SK-N-SH (cell line): Measurements from ENCODE around the gene PARD3. TPM values are rescaled to one million over a fixed set of nuclear protein-coding genes. Genes with fewer than 3 reads are reported as not detected.

Source experiments
- CTCF ChIA-PET: fragments of 300-600, 350-600 bp; formaldehyde crosslinking; extraction: SDS; loops from one replicate; lab custom pipeline; 2021; lab: Yijun Ruan, JAX
- POLR2A ChIA-PET: fragments of 350-600 bp; sonication (Branson Sonifier 250); formaldehyde crosslinking; extraction: SDS; loops from one replicate; lab custom pipeline; 2020; ENCODE audit warnings: antibody characterized with exemption, inconsistent platforms; lab: Yijun Ruan, JAX
- DNase-seq: peaks from one replicate; pipeline ENCODE4 v3.0.0; 2012
- H2AFZ ChIP-seq: fragments of 200-600 bp; sonication (generic); 2 replicates; pipeline ENCODE4 v1.8.1; 2016; ENCODE audit warnings: antibody characterized with exemption, mild to moderate bottlenecking, low read depth
- H3F3A ChIP-seq: fragments of 200-600 bp; sonication (generic); replicated peaks from 2 replicates; pipeline ENCODE3; 2016; ENCODE audit warnings: antibody characterized with exemption, mild to moderate bottlenecking; ENCODE audit not compliant: insufficient read depth
- H3K27ac ChIP-seq, 2 experiments: fragments of 200-500 bp in 1 of 2; fragments of 200-600 bp in 1 of 2; sonication (Bioruptor generic) in 1 of 2; sonication (generic), shearing (Covaris generic) in 1 of 2; 2 replicates each; pipeline versions ENCODE4 v1.5.1 to v1.6.1; 2014 to 2016; ENCODE audit warnings: low read depth in 2 of 2, inconsistent platforms in 1 of 2, low read length in 1 of 2, mild to moderate bottlenecking in 1 of 2, mixed read lengths in 1 of 2
- H3K27me3 ChIP-seq: fragments of 200-600 bp; sonication (generic), shearing (Covaris generic); 2 replicates; pipeline ENCODE4 v1.6.1; 2016; ENCODE audit warnings: mixed run types; ENCODE audit not compliant: insufficient read depth
- H3K36me3 ChIP-seq, 2 experiments: fragments of 200-500 bp in 1 of 2; fragments of 200-600 bp in 1 of 2; sonication (Bioruptor generic) in 1 of 2; sonication (generic) in 1 of 2; replicated peaks in 1 of 2; 2 replicates each; pipeline versions ENCODE3 to v1.5.1; 2014 to 2016; ENCODE audit warnings: low read length in 1 of 2, mild to moderate bottlenecking in 1 of 2; ENCODE audit not compliant: insufficient read depth in 2 of 2, control insufficient read depth in 1 of 2
- H3K4me1 ChIP-seq, 2 experiments: fragments of 200-500 bp in 1 of 2; fragments of 200-600 bp in 1 of 2; sonication (Bioruptor generic) in 1 of 2; sonication (generic), shearing (Covaris generic) in 1 of 2; 2 replicates each; pipeline versions ENCODE4 v1.5.1 to v1.6.1; 2014 to 2016; ENCODE audit warnings: low read depth in 1 of 2, low read length in 1 of 2, mixed run types in 1 of 2; ENCODE audit not compliant: insufficient read depth in 2 of 2, control insufficient read depth in 1 of 2
- H3K4me2 ChIP-seq: fragments of 200-600 bp; sonication (generic), shearing (Covaris generic); 2 replicates; pipeline ENCODE4 v1.6.1; 2017; ENCODE audit warnings: mixed run types
- H3K4me3 ChIP-seq, 2 experiments: fragments of 200-500 bp in 1 of 2; fragments of 200-600 bp in 1 of 2; sonication (Bioruptor generic) in 1 of 2; sonication (generic), shearing (Covaris generic) in 1 of 2; 2 replicates each; pipeline versions ENCODE4 v1.5.1 to v1.8.1; 2014 to 2016; ENCODE audit warnings: low read depth in 2 of 2, inconsistent platforms in 1 of 2, low read length in 1 of 2, mild to moderate bottlenecking in 1 of 2, mixed read lengths in 1 of 2, moderate library complexity in 1 of 2
- H3K79me2 ChIP-seq: fragments of 200-600 bp; sonication (generic); 2 replicates; pipeline ENCODE4 v1.8.1; 2017; ENCODE audit warnings: mild to moderate bottlenecking; ENCODE audit not compliant: insufficient read depth
- H3K9ac ChIP-seq: fragments of 200-600 bp; sonication (generic); 2 replicates; pipeline ENCODE4 v1.6.1; 2017; ENCODE audit warnings: mixed run types
- H3K9me2 ChIP-seq: fragments of 200-600 bp; sonication (generic); 2 replicates; pipeline ENCODE4 v1.6.1; 2017; ENCODE audit warnings: mixed run types
- H3K9me3 ChIP-seq: fragments of 200-600 bp; sonication (generic); 2 replicates; pipeline ENCODE4 v1.6.1; 2017; ENCODE audit warnings: mixed run types, mild to moderate bottlenecking, moderate library complexity
- H4K20me1 ChIP-seq: fragments of 200-600 bp; sonication (generic); 2 replicates; pipeline ENCODE4 v1.6.1; 2017; ENCODE audit warnings: mild to moderate bottlenecking, mixed run types; ENCODE audit not compliant: insufficient read depth
- CHD2 ChIP-seq: fragments of 150-350 bp; IDR thresholded peaks from 2 replicates; pipeline ENCODE4 v1.6.1; 2018; ENCODE audit warnings: low read length; ENCODE audit not compliant: partially characterized antibody
- ELF1 ChIP-seq: IDR thresholded peaks from 2 replicates; pipeline ENCODE4 v1.4.0; 2012
- EZH2phosphoT487 ChIP-seq: fragments of 200-600 bp; sonication (generic); IDR thresholded peaks from 2 replicates; pipeline ENCODE4 v1.6.1; 2017; ENCODE audit warnings: low read depth, mixed run types, mild to moderate bottlenecking, antibody characterized with exemption, moderate library complexity, borderline replicate concordance
- FOXJ3 ChIP-seq: sonication (generic); formaldehyde crosslinking; IDR thresholded peaks from 2 replicates; pipeline ENCODE4 v1.5.1; 2020; ENCODE audit warnings: mild to moderate bottlenecking, missing genetic modification reagents
- GATA2 ChIP-seq: sonication (generic); formaldehyde crosslinking; IDR thresholded peaks from 2 replicates; pipeline ENCODE4 v1.5.0; 2020; ENCODE audit warnings: mild to moderate bottlenecking, missing genetic modification reagents
- MEF2A ChIP-seq: IDR thresholded peaks from 2 replicates; pipeline ENCODE4 v1.4.0; 2012; ENCODE audit warnings: low read depth, borderline replicate concordance
- NRF1 ChIP-seq: IDR thresholded peaks from 2 replicates; pipeline ENCODE4 v1.6.1; 2012; ENCODE audit warnings: low read depth, mild to moderate bottlenecking, low read length
- RCOR1 ChIP-seq: fragments of 150-350 bp; IDR thresholded peaks from 2 replicates; pipeline ENCODE4 v1.6.1; 2017; ENCODE audit warnings: antibody characterized with exemption, low read length
- RXRA ChIP-seq: IDR thresholded peaks from 2 replicates; pipeline ENCODE4 v1.4.0; 2012; ENCODE audit warnings: low read depth, mild to moderate bottlenecking, borderline replicate concordance
- SMC3 ChIP-seq: IDR thresholded peaks from 2 replicates; pipeline ENCODE4 v1.6.1; 2012; ENCODE audit warnings: low read depth, low read length, improper control_type of control experiment
- TAF1 ChIP-seq: IDR thresholded peaks from 2 replicates; pipeline ENCODE4 v1.6.1; 2012; ENCODE audit warnings: low read depth, mild to moderate bottlenecking, low read length, moderate library complexity, borderline replicate concordance
- whole genome bisulfite sequencing: methylation state at CpG from one replicate; pipeline ENCODE4 v1.1.6; 2017; ENCODE audit warnings: low lambda C conversion rate; 5-methylcytosine and 5-hydroxymethylcytosine counted together
- polyA plus RNA-seq, 3 experiments: library from polyadenylated mRNA; depleted of rRNA; stranded (reverse); fragments of >200 nt; gene quantifications; 2 replicates each; pipeline ENCODE4 v1.2.3, GENCODE V29; 2012
- TF ChIP-seq, protein P1 (sequence below): IDR thresholded peaks from 2 replicates; pipeline ENCODE4; 2012
- TF ChIP-seq, protein P2 (sequence below): IDR thresholded peaks from 2 replicates; pipeline ENCODE4 v1.4.0; 2012; ENCODE audit warnings: low read depth, borderline replicate concordance
- TF ChIP-seq, protein P3 (sequence below): fragments of 200-600 bp; sonication (generic); IDR thresholded peaks from 2 replicates; pipeline ENCODE4 v1.6.1; 2017; ENCODE audit warnings: antibody characterized with exemption, mild to moderate bottlenecking, moderate library complexity
- TF ChIP-seq, protein P4 (sequence below): IDR thresholded peaks from 2 replicates; pipeline ENCODE4 v1.4.0; 2012; ENCODE audit warnings: low read depth
- TF ChIP-seq, protein P5 (sequence below): fragments of 150-350 bp; IDR thresholded peaks from 2 replicates; pipeline ENCODE4 v1.6.1; 2016; ENCODE audit warnings: mild to moderate bottlenecking, low read depth, low read length

The PARD3 gene
- polyA plus RNA-seq, 1 of the 3 experiments (the other 2 are of a cell fraction): 29.4 TPM

DNA sequence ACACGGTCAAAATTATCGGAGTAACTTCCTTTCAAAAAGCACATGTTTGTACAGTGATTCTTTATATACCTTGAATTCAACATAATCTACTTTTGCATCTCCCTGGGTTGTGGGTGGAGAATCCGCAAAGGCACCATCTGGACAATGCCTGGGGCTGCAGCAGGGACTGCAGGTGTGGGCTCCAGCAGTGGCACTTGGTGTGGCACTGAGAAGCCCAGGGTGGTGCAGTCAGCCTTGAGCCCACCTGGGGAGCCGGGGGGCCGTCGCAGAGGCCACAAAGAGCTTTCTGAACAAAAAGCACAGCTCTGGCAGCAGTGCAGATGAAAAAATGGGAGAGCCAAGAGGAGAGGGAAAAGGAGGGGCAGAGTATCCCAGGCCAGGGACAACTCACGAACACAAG is 22.2 kb downstream of the PARD3 start:
- H3K9ac ChIP-seq: no peak overlapping the region
- ChIA-PET POLR2A (no interaction called here), CTCF (interaction anchor here (0.9 to 1.5 kb wide), 4 partner anchors 15 to 131 kb away, joined by 3 read pairs; no protein-coding TSS in a partner anchor)
- H3K4me2 ChIP-seq: no peak overlapping the region
- 89% methylated on average over 6 of the region's 7 CpGs for WGBS
- H3K27ac ChIP-seq: no peak overlapping the region; a peak in 1 of 4 replicates
- H3K36me3 ChIP-seq: no peaks in the 10 kb centered on the region
- H3K4me1 ChIP-seq: peaks cover 11 to 30% of the 10 kb centered on the region in 2 experiments; a peak in 3 of 4 replicates
- H3K9me3 ChIP-seq: no peaks in the 10 kb centered on the region
- H3F3A ChIP-seq: no peaks in the 10 kb centered on the region
- H3K79me2 ChIP-seq: peaks cover 96% of the 10 kb centered on the region
- H4K20me1 ChIP-seq: peaks cover 83% of the 10 kb centered on the region
- no peaks in the 10 kb centered on the region for H3K9me2 ChIP-seq
- H3K27me3 ChIP-seq: no peaks in the 10 kb centered on the region
- no peak overlapping the region for H2AFZ ChIP-seq
- no peak overlapping the region for H3K4me3 ChIP-seq
- TF ChIP-seq GATA2 (CRISPR knock-in tag): peak; percentile 59; the same call in 1 of the 2 replicates
- TF ChIP-seq, protein P1, sequence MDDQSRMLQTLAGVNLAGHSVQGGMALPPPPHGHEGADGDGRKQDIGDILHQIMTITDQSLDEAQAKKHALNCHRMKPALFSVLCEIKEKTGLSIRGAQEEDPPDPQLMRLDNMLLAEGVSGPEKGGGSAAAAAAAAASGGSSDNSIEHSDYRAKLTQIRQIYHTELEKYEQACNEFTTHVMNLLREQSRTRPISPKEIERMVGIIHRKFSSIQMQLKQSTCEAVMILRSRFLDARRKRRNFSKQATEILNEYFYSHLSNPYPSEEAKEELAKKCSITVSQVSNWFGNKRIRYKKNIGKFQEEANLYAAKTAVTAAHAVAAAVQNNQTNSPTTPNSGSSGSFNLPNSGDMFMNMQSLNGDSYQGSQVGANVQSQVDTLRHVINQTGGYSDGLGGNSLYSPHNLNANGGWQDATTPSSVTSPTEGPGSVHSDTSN: no peak
- peak; percentile 59 for DNase-seq

DNA sequence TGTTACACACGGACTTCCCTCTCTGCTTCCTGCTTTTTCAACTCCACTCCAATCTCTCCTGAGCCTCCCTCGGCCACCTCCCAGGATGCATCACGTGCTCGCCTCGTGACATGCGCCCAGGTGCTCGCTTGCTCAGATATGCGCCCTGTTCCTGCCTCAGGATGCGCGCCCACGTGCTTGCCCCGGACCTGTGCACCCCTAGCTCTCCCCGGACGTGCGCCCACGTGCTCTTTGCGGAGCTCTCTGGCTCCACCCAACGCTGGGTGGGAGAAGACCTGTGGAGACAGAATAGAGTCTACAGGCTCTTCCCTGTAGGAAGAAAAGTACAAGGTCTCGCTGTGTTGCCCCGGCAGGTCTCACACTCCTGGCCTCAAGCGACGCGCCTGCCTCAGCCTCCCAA is 23.1 kb downstream of the PARD3 start:
- Histone ChIP-seq H3K9me3 (no peaks in the 10 kb centered on the region), H3K9me2 (no peaks in the 10 kb centered on the region), H3K4me2 (no peak overlapping the region), H3K27ac (no peak overlapping the region), H3K79me2 (peaks cover 96% of the 10 kb centered on the region), H4K20me1 (peaks cover 85% of the 10 kb centered on the region), H2AFZ (no peak overlapping the region), H3K4me3 (no peak overlapping the region), H3K4me1 (peaks cover 14 to 30% of the 10 kb centered on the region in 2 experiments; a peak in 3 of 4 replicates), H3K36me3 (no peaks in the 10 kb centered on the region), H3F3A (peaks cover 3% of the 10 kb centered on the region), H3K9ac (no peak overlapping the region), H3K27me3 (no peaks in the 10 kb centered on the region)
- POLR2A ChIA-PET: no interaction called here
- no peak for TF ChIP-seq MEF2A
- CTCF ChIA-PET: interaction anchor here (1.1 to 1.5 kb wide), 2 partner anchors 65 to 130 kb away, joined by 3 read pairs; no protein-coding TSS in a partner anchor
- WGBS: 97% methylated on average over 23 of the region's 23 CpGs
- no peak for DNase-seq

DNA sequence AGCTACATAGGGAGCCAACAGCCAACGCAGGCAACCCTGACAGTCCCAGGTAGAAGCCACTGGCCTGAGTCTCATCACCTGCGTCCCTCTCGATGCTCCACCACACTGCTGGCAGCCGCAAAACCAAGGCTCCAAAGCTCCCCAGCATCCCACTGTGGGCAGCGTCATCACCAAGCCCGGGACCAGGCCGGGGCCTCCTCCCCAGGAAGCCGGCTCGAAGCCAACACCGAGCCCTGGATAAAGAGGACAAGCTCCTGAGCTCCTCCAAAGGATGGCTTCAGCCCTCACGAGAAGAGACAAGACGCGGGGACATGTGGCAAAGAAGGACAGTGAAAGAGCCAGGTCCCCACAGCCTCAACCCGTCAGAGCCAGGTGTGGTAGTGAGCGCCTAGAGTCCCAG is 23.9 kb downstream of the PARD3 start:
- ChIA-PET POLR2A (no interaction called here), CTCF (no interaction called here)
- Histone ChIP-seq H3K9ac (no peak overlapping the region), H4K20me1 (peaks cover 85% of the 10 kb centered on the region), H3K9me2 (no peaks in the 10 kb centered on the region), H2AFZ (no peak overlapping the region), H3K4me3 (no peak overlapping the region), H3K27me3 (no peaks in the 10 kb centered on the region), H3K27ac (no peak overlapping the region), H3K36me3 (no peaks in the 10 kb centered on the region), H3K79me2 (peaks cover 96% of the 10 kb centered on the region), H3F3A (peaks cover 8% of the 10 kb centered on the region), H3K4me1 (peaks cover 21 to 32% of the 10 kb centered on the region in 2 experiments), H3K9me3 (no peaks in the 10 kb centered on the region), H3K4me2 (no peak overlapping the region)
- no peak for DNase-seq
- TF ChIP-seq, protein P2, sequence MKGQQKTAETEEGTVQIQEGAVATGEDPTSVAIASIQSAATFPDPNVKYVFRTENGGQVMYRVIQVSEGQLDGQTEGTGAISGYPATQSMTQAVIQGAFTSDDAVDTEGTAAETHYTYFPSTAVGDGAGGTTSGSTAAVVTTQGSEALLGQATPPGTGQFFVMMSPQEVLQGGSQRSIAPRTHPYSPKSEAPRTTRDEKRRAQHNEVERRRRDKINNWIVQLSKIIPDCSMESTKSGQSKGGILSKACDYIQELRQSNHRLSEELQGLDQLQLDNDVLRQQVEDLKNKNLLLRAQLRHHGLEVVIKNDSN: no peak
- no peak for TF ChIP-seq TAF1
- no peak for TF ChIP-seq RCOR1
- TF ChIP-seq SMC3: no peak
- TF ChIP-seq FOXJ3 (CRISPR knock-in tag): no peak
- no peak for TF ChIP-seq RXRA
- TF ChIP-seq, protein P3, sequence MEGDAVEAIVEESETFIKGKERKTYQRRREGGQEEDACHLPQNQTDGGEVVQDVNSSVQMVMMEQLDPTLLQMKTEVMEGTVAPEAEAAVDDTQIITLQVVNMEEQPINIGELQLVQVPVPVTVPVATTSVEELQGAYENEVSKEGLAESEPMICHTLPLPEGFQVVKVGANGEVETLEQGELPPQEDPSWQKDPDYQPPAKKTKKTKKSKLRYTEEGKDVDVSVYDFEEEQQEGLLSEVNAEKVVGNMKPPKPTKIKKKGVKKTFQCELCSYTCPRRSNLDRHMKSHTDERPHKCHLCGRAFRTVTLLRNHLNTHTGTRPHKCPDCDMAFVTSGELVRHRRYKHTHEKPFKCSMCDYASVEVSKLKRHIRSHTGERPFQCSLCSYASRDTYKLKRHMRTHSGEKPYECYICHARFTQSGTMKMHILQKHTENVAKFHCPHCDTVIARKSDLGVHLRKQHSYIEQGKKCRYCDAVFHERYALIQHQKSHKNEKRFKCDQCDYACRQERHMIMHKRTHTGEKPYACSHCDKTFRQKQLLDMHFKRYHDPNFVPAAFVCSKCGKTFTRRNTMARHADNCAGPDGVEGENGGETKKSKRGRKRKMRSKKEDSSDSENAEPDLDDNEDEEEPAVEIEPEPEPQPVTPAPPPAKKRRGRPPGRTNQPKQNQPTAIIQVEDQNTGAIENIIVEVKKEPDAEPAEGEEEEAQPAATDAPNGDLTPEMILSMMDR: no peak
- TF ChIP-seq, protein P4, sequence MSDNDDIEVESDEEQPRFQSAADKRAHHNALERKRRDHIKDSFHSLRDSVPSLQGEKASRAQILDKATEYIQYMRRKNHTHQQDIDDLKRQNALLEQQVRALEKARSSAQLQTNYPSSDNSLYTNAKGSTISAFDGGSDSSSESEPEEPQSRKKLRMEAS: no peak
- no peak for TF ChIP-seq ELF1
- no peak for TF ChIP-seq MEF2A
- TF ChIP-seq EZH2phosphoT487: no peak
- no peak for TF ChIP-seq NRF1
- TF ChIP-seq, protein P5, sequence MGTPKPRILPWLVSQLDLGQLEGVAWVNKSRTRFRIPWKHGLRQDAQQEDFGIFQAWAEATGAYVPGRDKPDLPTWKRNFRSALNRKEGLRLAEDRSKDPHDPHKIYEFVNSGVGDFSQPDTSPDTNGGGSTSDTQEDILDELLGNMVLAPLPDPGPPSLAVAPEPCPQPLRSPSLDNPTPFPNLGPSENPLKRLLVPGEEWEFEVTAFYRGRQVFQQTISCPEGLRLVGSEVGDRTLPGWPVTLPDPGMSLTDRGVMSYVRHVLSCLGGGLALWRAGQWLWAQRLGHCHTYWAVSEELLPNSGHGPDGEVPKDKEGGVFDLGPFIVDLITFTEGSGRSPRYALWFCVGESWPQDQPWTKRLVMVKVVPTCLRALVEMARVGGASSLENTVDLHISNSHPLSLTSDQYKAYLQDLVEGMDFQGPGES: no peak
- no peak for TF ChIP-seq CHD2
- WGBS: over 99% methylated on average over 15 of the region's 15 CpGs
